AG04449 (cell line): Measurements from ENCODE around the gene RAB39B.

Experiments
- CTCF ChIA-PET: fragments of 350-600 bp; formaldehyde crosslinking; extraction: SDS; loops from one replicate; lab custom pipeline; 2021; ENCODE audit warnings: antibody characterized with exemption; lab: Yijun Ruan, JAX
- POLR2A ChIA-PET: fragments of 400-600, 350-600 bp; formaldehyde crosslinking; extraction: SDS; loops from one replicate; lab custom pipeline; 2020; ENCODE audit warnings: antibody characterized with exemption, inconsistent platforms; lab: Yijun Ruan, JAX
- DNase-seq: peaks from one replicate; pipeline ENCODE4 v3.0.0-alpha.2; 2010; ENCODE audit warnings: low read depth, low spot score
- H3K4me3 ChIP-seq: 2 replicates; pipeline ENCODE4 v1.5.1; 2011; ENCODE audit warnings: low read depth, mild to moderate bottlenecking, control low read depth, low read length
- CTCF ChIP-seq: IDR thresholded peaks from one replicate; pipeline ENCODE4 v1.5.1; 2011; ENCODE audit warnings: mild to moderate bottlenecking, moderate library complexity, low read length, control low read depth, inconsistent platforms; ENCODE audit not compliant: insufficient read depth; ENCODE audit errors: missing control alignments

RAB39B gene

DNA sequence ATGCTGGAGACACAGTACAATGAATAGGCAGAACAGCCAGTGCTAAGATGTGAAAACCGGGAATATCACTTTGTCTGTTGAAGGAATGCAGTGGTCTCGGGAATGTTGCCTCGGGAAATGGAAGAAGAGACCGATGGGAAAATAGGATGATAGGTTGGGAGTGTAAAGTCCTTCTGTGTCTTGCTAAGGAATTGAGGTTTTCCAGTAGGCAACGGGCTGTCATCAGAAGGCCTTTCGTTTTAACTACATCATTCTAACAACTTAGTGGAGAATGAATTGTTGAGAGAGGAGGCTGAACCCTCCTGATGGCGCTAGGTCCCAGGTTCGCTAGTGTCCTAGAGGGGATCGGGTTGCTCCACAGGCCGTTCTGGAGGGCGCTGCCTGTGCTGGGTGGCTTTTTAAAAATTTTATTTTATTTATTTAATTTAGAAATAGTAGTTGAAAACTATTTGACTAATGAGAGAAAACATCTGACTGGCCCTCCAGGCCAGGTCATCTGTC is 47.3 kb downstream of the RAB39B start:
- ChIA-PET POLR2A (no interaction called here), CTCF (interaction anchor here (0.8 to 2.2 kb wide), 9 partner anchors 9 to 299 kb away, joined by 3 to 8 read pairs (median 6); no protein-coding TSS in a partner anchor)
- DNase-seq, result no peak
- H3K4me3 ChIP-seq, result peak overlapping the region; percentile 89
- no peak for TF ChIP-seq CTCF

- ChIA-PET POLR2A (interaction anchor here (0.9 kb wide), 1 partner anchor 189 kb away, joined by 3 read pairs; the partner anchor contains the start of gene FUNDC2), CTCF (interaction anchor here (0.8 to 2.2 kb wide), 9 partner anchors 8 to 298 kb away, joined by 3 to 8 read pairs (median 6); no protein-coding TSS in a partner anchor)
- DNase-seq, result peak; percentile 84
- peak within 1 kb of the TSS; percentile 89 for H3K4me3 ChIP-seq
- TF ChIP-seq CTCF, result peak; percentile 67
These were observed 47.9 kb downstream of the RAB39B start, which contains the start of gene VBP1 for GRCh38 chrX:155216179-155216939. TSS of gene VBP1 (plus strand) at chrX:155216460. CDS start at chrX:155216483, 23 bp downstream.

- ChIA-PET CTCF (interaction anchor here (0.9 to 2.1 kb wide), 5 partner anchors 9 to 235 kb away, joined by 3 to 7 read pairs (median 4); no protein-coding TSS in a partner anchor), POLR2A (interaction anchor here (0.9 kb wide), 1 partner anchor 189 kb away, joined by 3 read pairs; the partner anchor contains the start of gene FUNDC2)
These were observed 48.7 kb downstream of the RAB39B start for GRCh38 chrX:155215443-155216178.

GRCh38 chrX:155213731-155214130 is 50.6 kb downstream of the RAB39B start:
- ChIA-PET CTCF (no interaction called here), POLR2A (no interaction called here)
- no peak overlapping the region for H3K4me3 ChIP-seq
- DNase-seq, result no peak
- no peak for TF ChIP-seq CTCF

More at GRCh38 chrX:155215443-155216178, 48.7 kb downstream of the RAB39B start:
- TF ChIP-seq CTCF, result no peak
- peak overlapping the region; percentile 66 for H3K4me3 ChIP-seq
- DNase-seq, result no peak

GRCh38 chrX:155211208-155211607 is 53.1 kb downstream of the RAB39B start:
- CTCF ChIA-PET, result no interaction called here

More at GRCh38 chrX:155211208-155211607, 53.1 kb downstream of the RAB39B start:
- no peak for DNase-seq
- TF ChIP-seq CTCF, result no peak
- POLR2A ChIA-PET, result no interaction called here
- H3K4me3 ChIP-seq, result no peak overlapping the region
